HepG2 (cell line): Measurements from ENCODE around the gene MED12L. TPM values are rescaled to one million over a fixed set of nuclear protein-coding genes. Genes with fewer than 3 reads are reported as not detected.

ENCODE experiments used
- ATAC-seq: fragments of 200-7000 bp; cut with Tn5 transposase; 3 replicates; pipeline ENCODE4 v1.9.1; 2020; ENCODE audit warnings: mild to moderate bottlenecking, moderate library complexity
- BruUV-seq: library from RNA; stranded (reverse); fragments of 400-500 nt; replicated peaks from 2 replicates; lab custom pipeline; 2021; lab: Mats Ljungman, UMichigan
- CTCF ChIA-PET: fragments of 300-600 bp; formaldehyde crosslinking; extraction: SDS; loops from one replicate; lab custom pipeline; 2021; ENCODE audit warnings: low total read pairs, inconsistent platforms, low intra/inter-chr PET ratio; lab: Yijun Ruan, JAX
- POLR2A ChIA-PET: fragments of 350-600 bp; sonication (Branson Sonifier 250); formaldehyde crosslinking; loops from one replicate; lab custom pipeline; 2020; ENCODE audit warnings: antibody characterized with exemption, inconsistent platforms; lab: Yijun Ruan, JAX
- DNase-seq: peaks from one replicate; pipeline ENCODE4 v3.0.0-alpha.2; 2015; ENCODE audit warnings: low spot score
- FAIRE-seq: peaks from 3 replicates; lab custom pipeline; 2011; peaks lifted over from hg19 to GRCh38; lab: Jason Lieb, UNC
- H2AFZ ChIP-seq: one replicate; pipeline ENCODE4 v1.6.1; 2011; ENCODE audit warnings: low read length, inconsistent platforms
- H3K27ac ChIP-seq: fragments of 300-600 bp; 3 replicates; pipeline ENCODE4 v1.8.0; 2011; ENCODE audit warnings: mixed run types, mild to moderate bottlenecking, mixed read lengths, low read length, inconsistent platforms; ENCODE audit not compliant: insufficient read depth; ENCODE audit errors: extremely low read length
- H3K27me3 ChIP-seq, 2 experiments: fragments of 200-600 bp in 1 of 2; 2 replicates in 1 of 2; 3 replicates in 1 of 2; pipeline versions ENCODE4 v1.6.0 to v1.8.0; 2011; ENCODE audit warnings: low read length in 2 of 2, mild to moderate bottlenecking in 2 of 2, moderate library complexity in 2 of 2, inconsistent platforms in 1 of 2; ENCODE audit not compliant: insufficient read depth in 2 of 2, control insufficient read depth in 1 of 2
- H3K36me3 ChIP-seq, 2 experiments: fragments of 200-600 bp in 1 of 2; replicated peaks in 1 of 2; 2 replicates in 1 of 2; 3 replicates in 1 of 2; pipeline versions ENCODE4 v1.5.1 to v1.8.0; 2011; ENCODE audit warnings: low read length in 2 of 2, inconsistent platforms in 1 of 2; ENCODE audit not compliant: insufficient read depth in 2 of 2, control insufficient read depth in 1 of 2
- H3K4me1 ChIP-seq: 2 replicates; pipeline ENCODE4 v1.5.1; 2012; ENCODE audit warnings: low read length, inconsistent platforms; ENCODE audit not compliant: insufficient read depth
- H3K4me2 ChIP-seq: 2 replicates; pipeline ENCODE4 v1.6.0; 2011; ENCODE audit warnings: low read depth, low read length, inconsistent platforms
- H3K4me3 ChIP-seq, 3 experiments: fragments of 200-600 bp in 1 of 3; sonication (generic), shearing (Covaris generic) in 1 of 3; replicated peaks in 1 of 3; 2 replicates each; pipeline ENCODE4 v1.5.1; 2011 to 2016; ENCODE audit warnings: low read length in 3 of 3, inconsistent platforms in 2 of 3, low read depth in 2 of 3, mild to moderate bottlenecking in 2 of 3, control low read depth in 1 of 3, mixed read lengths in 1 of 3; ENCODE audit not compliant: insufficient read depth in 1 of 3
- H3K79me2 ChIP-seq: one replicate; pipeline ENCODE4 v1.6.1; 2011; ENCODE audit warnings: low read length, inconsistent platforms; ENCODE audit not compliant: insufficient read depth
- H3K9ac ChIP-seq: 2 replicates; pipeline ENCODE4 v1.6.0; 2011; ENCODE audit warnings: mild to moderate bottlenecking, low read depth, low read length, inconsistent platforms; ENCODE audit not compliant: insufficient read depth
- H3K9me3 ChIP-seq: 2 replicates; pipeline ENCODE4 v1.5.1; 2012; ENCODE audit warnings: mild to moderate bottlenecking, low read length
- H4K20me1 ChIP-seq: 2 replicates; pipeline ENCODE4 v1.6.0; 2011; ENCODE audit warnings: inconsistent platforms, mild to moderate bottlenecking, low read length, moderate library complexity; ENCODE audit not compliant: insufficient read depth
- MIER3 ChIP-seq: IDR thresholded peaks from 2 replicates; pipeline ENCODE4 v1.6.1; 2016; ENCODE audit warnings: missing compliant biosample characterization, borderline replicate concordance
- NCOA5 ChIP-seq: sonication (generic); formaldehyde crosslinking; IDR thresholded peaks from 2 replicates; pipeline ENCODE4 v1.4.0; 2020; ENCODE audit warnings: missing genetic modification reagents
- TBP ChIP-seq: sonication (generic); formaldehyde crosslinking; IDR thresholded peaks from 2 replicates; pipeline ENCODE4 v1.5.0; 2020; ENCODE audit warnings: missing genetic modification reagents
- ZNF263 ChIP-seq: sonication (generic); formaldehyde crosslinking; IDR thresholded peaks from 2 replicates; pipeline ENCODE4 v1.4.0; 2020; ENCODE audit warnings: missing genetic modification reagents
- ZNF30 ChIP-seq: sonication (generic); formaldehyde crosslinking; IDR thresholded peaks from 2 replicates; pipeline ENCODE4 v1.5.0; 2020; ENCODE audit warnings: mild to moderate bottlenecking, missing genetic modification reagents
- ZNF446 ChIP-seq: sonication (generic); formaldehyde crosslinking; IDR thresholded peaks from 2 replicates; pipeline ENCODE4 v1.5.0; 2020; ENCODE audit warnings: mild to moderate bottlenecking, missing genetic modification reagents
- ZNF484 ChIP-seq: sonication (generic); formaldehyde crosslinking; IDR thresholded peaks from 2 replicates; pipeline ENCODE4 v1.5.1; 2020; ENCODE audit warnings: mild to moderate bottlenecking, low read depth, missing genetic modification reagents, borderline replicate concordance
- ZNF761 ChIP-seq: sonication (generic); formaldehyde crosslinking; conservative IDR thresholded peaks from 2 replicates; pipeline ENCODE4 v1.4.0; 2020; ENCODE audit warnings: mild to moderate bottlenecking, missing genetic modification reagents
- ZNF891 ChIP-seq: sonication (generic); formaldehyde crosslinking; IDR thresholded peaks from 2 replicates; pipeline ENCODE4 v1.5.0; 2020; ENCODE audit warnings: mild to moderate bottlenecking, missing genetic modification reagents
- WGBS: methylation state at CpG from one replicate; pipeline ENCODE4 v1.1.6; 2017; ENCODE audit warnings: low lambda C conversion rate; 5-methylcytosine and 5-hydroxymethylcytosine counted together
- in situ Hi-C: cut with HindIII; loops from 2 replicates; pipeline ENCODE4 v1.10.0; 2017; ENCODE audit warnings: low pct_unique_long_range_greater_than_20kb; ENCODE audit not compliant: extremely low pct_ligation_motif_present
- intact Hi-C: fragments of 100-400 bp; cut with micrococcal nuclease; formaldehyde crosslinking; loops from one replicate; pipeline ENCODE4 v1.10.0; 2022; ENCODE audit not compliant: unreplicated experiment
- polyA plus RNA-seq, 8 experiments: library from polyadenylated mRNA; depleted of rRNA in 3 of 8; stranded (reverse) in 7 of 8; unstranded in 1 of 8; fragments of >200 nt; fragmentation: Illumina TruSeq in 4 of 8; extraction: Trizol in 4 of 8; gene quantifications; 2 replicates each; pipeline versions ENCODE4 v1.2.1 to v1.2.3, GENCODE V29; 2011 to 2016; ENCODE audit warnings: low read depth in 4 of 8, missing spikeins in 1 of 8, mixed read lengths in 1 of 8; ENCODE audit not compliant: insufficient read depth in 1 of 8
- total RNA-seq, 5 experiments: library from RNA; depleted of rRNA; stranded (reverse); fragments of >200 nt; fragmentation: Illumina TruSeq; extraction: Trizol; gene quantifications; 2 replicates each; pipeline ENCODE4 v1.2.3, GENCODE V29; 2016; ENCODE audit warnings: low read depth in 1 of 5
- TF ChIP-seq, protein P1 (sequence below): IDR thresholded peaks from 2 replicates; pipeline ENCODE4 v1.6.1; 2016; ENCODE audit warnings: missing biosample characterization, missing genetic modification reagents, low read depth
- TF ChIP-seq, protein P2 (sequence below): sonication (generic); formaldehyde crosslinking; IDR thresholded peaks from 2 replicates; pipeline ENCODE4 v1.5.1; 2020; ENCODE audit warnings: mild to moderate bottlenecking, missing genetic modification reagents
- TF ChIP-seq, protein P3 (sequence below): sonication (generic); formaldehyde crosslinking; IDR thresholded peaks from 2 replicates; pipeline ENCODE4 v1.8.0; 2022; ENCODE audit warnings: mild to moderate bottlenecking, missing genetic modification reagents, moderate library complexity

The MED12L gene
- total and polyA plus RNA-seq, 2 of the 13 experiments (the other 11 are each of a cell fraction or from before 2014, with no cell fraction given): 0.07 to 0.64 TPM

DNA sequence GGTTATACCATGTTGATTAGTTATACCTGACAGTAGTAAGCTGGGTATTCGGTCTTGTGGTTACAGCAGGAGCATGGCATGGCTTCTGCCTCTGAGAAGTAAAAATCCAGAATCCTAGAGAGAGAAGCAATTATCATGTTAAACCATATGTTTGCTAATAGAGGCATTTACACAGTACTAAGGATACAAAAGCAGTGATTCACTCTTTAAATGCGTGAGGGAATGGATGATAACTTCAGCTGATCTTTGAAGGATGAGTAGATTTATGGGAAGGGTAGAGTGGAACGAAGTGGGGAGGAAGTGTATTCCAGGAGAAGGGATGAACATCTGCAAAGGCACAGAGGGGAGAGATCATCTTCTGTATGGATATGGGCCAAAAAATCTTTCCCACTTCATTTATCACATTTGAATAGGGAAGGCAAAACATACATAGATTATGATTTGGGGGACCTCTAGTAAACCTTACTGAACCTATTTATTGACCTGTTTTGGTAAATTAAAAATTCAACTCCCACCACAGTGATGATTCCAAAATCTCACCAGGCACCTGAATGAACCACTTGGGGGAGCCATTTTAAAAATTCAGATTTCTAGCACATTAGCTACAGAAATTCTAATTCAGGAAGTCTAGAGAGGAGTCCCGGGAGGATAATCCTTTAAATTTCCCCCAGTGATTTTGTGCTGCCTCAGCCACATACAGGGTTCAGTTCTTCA is 340.3 kb downstream of the MED12L start (continued):
- no peak for TF ChIP-seq ZNF30
- TF ChIP-seq, protein P1, sequence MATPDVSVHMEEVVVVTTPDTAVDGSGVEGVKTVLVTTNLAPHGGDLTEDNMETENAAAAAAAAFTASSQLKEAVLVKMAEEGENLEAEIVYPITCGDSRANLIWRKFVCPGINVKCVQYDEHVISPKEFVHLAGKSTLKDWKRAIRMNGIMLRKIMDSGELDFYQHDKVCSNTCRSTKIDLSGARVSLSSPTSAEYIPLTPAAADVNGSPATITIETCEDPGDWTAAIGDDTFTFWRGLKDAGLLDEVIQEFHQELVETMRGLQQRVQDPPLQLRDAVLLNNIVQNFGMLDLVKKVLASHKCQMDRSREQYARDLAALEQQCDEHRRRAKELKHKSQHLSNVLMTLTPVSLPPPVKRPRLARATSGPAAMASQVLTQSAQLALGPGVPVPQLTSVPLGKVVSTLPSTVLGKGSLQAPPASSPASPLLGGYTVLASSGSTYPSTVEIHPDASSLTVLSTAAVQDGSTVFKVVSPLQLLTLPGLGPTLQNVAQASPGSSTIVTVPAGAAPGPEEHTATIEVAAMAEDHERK (CRISPR knock-in tag): no peak
- TF ChIP-seq ZNF446: no peak

DNA sequence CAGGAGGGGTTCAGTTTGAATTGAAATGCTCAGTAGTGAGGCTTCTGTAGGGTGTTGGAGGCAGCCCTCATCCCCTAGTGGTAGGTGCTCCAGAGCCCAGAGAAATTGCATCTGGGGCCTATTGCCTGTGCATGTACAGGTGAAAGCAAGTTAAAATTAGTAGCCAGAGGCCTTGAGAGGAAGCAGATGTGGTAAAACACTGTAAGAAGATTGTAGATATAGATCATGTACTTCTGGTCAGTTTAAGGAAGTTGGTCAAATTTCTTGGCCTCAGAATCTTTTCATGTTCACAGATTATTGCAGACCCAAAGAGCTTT is 340.8 kb downstream of the MED12L start:
- ChIA-PET POLR2A (no interaction called here), CTCF (no interaction called here)
- no peak overlapping the region for H3K27ac ChIP-seq

DNA sequence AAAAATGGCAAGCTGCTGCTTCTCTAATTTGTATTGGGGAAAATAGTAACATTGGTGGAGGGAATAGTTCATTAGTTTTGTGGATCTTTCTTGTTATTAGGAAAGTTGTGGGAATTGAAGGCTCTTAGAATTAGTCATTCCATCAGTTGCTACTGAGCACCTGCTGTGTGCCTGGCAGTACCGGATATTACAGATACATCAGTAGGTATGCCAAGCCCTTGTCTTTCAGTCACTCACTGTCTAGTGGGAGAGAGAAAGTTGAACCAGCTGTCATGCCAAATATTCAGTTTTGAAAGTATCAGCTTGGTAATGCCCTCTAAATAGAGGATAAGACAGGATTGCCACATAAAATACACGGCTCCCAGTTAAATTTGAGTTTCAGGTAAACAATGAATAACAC is 342.9 kb downstream of the MED12L start:
- ChIA-PET CTCF (no interaction called here), POLR2A (no interaction called here)
- in situ Hi-C loops: no loop called here
- Histone ChIP-seq H3K27me3 (no peaks in the 10 kb centered on the region; a peak in 1 of 5 replicates), H3K4me3 (no peak overlapping the region), H3K79me2 (no peaks in the 10 kb centered on the region), H3K9ac (no peak overlapping the region), H4K20me1 (no peaks in the 10 kb centered on the region), H3K4me2 (no peak overlapping the region), H3K27ac (no peak overlapping the region), H3K36me3 (no peaks in the 10 kb centered on the region), H2AFZ (no peak overlapping the region), H3K9me3 (no peaks in the 10 kb centered on the region), H3K4me1 (peaks cover 15% of the 10 kb centered on the region)
- no TSS peak for BruUV-seq
- DNase-seq: no peak
- FAIRE-seq: no peak
- intact Hi-C loops: no loop called here
- ATAC-seq: no peak
- WGBS: 50% methylated on average over 2 of the region's 2 CpGs
- TF ChIP-seq MIER3 (CRISPR knock-in tag): no peak
- TF ChIP-seq, protein P2, sequence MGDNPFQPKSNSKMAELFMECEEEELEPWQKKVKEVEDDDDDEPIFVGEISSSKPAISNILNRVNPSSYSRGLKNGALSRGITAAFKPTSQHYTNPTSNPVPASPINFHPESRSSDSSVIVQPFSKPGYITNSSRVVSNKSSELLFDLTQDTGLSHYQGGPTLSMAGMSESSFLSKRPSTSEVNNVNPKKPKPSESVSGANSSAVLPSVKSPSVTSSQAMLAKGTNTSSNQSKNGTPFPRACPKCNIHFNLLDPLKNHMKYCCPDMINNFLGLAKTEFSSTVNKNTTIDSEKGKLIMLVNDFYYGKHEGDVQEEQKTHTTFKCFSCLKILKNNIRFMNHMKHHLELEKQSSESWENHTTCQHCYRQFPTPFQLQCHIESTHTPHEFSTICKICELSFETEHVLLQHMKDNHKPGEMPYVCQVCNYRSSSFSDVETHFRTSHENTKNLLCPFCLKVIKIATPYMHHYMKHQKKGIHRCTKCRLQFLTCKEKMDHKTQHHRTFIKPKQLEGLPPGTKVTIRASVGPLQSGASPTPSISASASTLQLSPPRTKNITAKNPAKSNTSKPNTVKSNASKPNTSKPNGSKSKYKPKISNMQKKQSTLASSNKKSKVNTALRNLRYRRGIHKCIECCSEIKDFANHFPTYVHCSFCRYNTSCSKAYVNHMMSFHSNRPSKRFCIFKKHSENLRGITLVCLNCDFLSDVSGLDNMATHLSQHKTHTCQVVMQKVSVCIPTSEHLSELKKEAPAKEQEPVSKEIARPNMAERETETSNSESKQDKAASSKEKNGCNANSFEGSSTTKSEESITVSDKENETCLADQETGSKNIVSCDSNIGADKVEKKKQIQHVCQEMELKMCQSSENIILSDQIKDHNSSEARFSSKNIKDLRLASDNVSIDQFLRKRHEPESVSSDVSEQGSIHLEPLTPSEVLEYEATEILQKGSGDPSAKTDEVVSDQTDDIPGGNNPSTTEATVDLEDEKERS (CRISPR knock-in tag): no peak
- TF ChIP-seq, protein P3, sequence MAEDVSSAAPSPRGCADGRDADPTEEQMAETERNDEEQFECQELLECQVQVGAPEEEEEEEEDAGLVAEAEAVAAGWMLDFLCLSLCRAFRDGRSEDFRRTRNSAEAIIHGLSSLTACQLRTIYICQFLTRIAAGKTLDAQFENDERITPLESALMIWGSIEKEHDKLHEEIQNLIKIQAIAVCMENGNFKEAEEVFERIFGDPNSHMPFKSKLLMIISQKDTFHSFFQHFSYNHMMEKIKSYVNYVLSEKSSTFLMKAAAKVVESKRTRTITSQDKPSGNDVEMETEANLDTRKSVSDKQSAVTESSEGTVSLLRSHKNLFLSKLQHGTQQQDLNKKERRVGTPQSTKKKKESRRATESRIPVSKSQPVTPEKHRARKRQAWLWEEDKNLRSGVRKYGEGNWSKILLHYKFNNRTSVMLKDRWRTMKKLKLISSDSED: no peak
- TF ChIP-seq ZNF761 (CRISPR knock-in tag): no peak
- TF ChIP-seq ZNF484 (CRISPR knock-in tag): no peak
- no peak for TF ChIP-seq ZNF891 (CRISPR knock-in tag)
- TF ChIP-seq TBP: no peak

More for the DNA sequence above, 340.8 kb downstream of the MED12L start:
- FAIRE-seq (no peak), ATAC-seq (peak; percentile 71), DNase-seq (no peak)
- in situ Hi-C loops (no loop called here), intact Hi-C loops (loop anchor here (1.0 kb wide), 1 partner anchor 13 kb away; no protein-coding TSS in a partner anchor)
- H3K79me2 ChIP-seq: no peaks in the 10 kb centered on the region
- no peak for TF ChIP-seq NCOA5 (CRISPR knock-in tag)
- TF ChIP-seq ZNF263 (CRISPR knock-in tag): 0 out of 2 replicates have a peak, but pooled peaks have one; percentile 57
- H3K9ac ChIP-seq: no peak overlapping the region
- no peaks in the 10 kb centered on the region; a peak in 1 of 5 replicates for H3K27me3 ChIP-seq
- no peak overlapping the region for H3K4me2 ChIP-seq
- H4K20me1 ChIP-seq: no peaks in the 10 kb centered on the region
- H2AFZ ChIP-seq: no peak overlapping the region
- BruUV-seq: no TSS peak
- H3K9me3 ChIP-seq: no peaks in the 10 kb centered on the region
- peaks cover 15% of the 10 kb centered on the region for H3K4me1 ChIP-seq
- H3K36me3 ChIP-seq: no peaks in the 10 kb centered on the region
- no peak overlapping the region for H3K4me3 ChIP-seq
